Activated CD4-positive, CD25-positive, alpha-beta regulatory T cell treated with anti-CD3 and anti-CD28 coated beads, Interleukin-2, amount 50 U/mL, for 24 hours (primary cell): ENCODE measurements around the gene SELL.
"Not testable (repeated sequence)": the region's sequence is repeated elsewhere in the genome, so short reads cannot be mapped to it uniquely, and the experiment has no call there.

ENCODE experiments used
- ATAC-seq, 2 donors: fragments of 150-1000 bp; cut with Tn5 transposase; one replicate each; pipeline ENCODE4 v1.10.0; 2021; ENCODE audit warnings: mild to moderate bottlenecking in 1 of 2, moderate library complexity in 1 of 2

Gene SELL

DNA sequence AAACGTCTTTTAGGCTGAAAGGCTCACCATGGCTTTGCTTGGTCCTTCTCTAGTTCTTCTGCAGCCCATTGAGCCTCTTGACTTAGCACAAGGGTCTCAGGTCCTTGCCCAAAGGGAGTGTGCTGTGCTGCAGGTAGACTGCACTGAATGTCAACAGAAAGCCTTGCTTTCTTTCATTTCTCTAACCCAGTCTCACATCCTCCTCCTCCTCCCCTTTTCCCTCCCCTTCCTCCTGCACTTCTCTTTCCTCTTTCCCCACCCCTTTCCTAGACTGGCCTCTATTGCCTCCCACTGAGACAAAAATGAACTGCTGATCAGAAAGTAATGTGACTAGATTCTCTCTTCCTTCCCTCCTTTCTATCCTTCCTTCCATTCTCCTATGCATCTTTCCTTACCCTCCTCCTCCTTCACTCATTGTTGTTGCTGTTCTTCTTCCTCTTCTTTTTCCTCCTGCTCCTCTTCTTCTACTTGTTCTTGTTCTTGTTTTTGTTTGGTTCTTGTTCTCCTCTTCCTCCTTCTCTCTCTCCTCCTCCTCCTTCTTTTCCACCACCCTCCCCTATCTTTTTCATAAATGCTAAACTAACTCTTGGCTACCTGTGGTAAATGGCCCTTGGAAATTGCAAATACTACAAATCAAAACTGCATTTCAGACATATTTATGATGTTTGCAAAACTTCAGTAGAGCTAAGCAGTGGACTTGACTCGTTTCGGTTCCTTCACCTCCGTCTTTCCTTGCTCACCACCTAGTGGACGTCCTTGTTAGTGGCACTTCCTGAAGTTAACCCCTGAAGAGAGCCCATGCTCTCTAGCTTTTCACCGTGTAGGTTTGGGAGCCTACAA lies at the start of gene SELL:
Gene SELL (minus strand): TSS at position 152 of the 840 bp plus-strand sequence. CDS start 122 bp downstream, at position 30.
- ATAC-seq: peak; percentile 62 to 68

DNA sequence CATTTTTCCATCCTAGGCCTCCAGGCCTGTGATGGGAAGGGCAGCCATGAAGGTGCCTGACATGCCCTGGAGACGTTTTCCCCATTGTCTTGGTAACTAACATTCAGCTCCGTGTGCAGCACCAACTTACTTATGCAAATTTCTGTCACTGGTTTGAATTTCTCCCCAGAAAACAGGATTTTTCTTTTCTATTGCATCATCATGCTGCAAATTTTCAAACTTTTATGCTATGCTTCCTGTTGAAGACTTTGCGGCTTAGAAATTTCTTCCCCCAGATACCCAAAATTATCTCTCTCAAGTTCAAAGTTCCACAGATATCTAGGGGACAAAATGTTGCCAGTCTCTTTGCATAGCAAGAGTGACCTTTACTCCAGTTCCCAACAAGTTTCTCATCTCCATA lies 47.6 kb upstream of the SELL start:
- ATAC-seq: no peak

DNA sequence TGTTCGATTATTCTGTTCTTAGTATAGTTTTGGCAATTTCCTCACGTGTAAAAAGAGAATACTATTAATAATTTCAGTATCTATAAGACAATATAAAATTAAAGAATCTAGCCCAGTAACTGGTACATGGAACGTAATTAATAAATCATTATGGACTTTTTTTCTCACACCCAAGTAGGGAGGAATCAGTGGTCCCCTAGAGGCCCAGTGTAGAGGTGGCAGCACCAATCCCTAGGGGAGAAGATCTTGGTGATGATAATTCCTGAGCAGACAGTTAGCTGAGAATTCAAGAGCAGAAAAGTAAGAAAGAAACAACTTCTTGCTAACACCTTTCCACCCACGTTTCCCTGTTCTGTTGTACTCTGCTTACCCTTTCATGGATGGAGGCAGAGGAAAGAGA lies 42.1 kb upstream of the SELL start:
- ATAC-seq: no peak

DNA sequence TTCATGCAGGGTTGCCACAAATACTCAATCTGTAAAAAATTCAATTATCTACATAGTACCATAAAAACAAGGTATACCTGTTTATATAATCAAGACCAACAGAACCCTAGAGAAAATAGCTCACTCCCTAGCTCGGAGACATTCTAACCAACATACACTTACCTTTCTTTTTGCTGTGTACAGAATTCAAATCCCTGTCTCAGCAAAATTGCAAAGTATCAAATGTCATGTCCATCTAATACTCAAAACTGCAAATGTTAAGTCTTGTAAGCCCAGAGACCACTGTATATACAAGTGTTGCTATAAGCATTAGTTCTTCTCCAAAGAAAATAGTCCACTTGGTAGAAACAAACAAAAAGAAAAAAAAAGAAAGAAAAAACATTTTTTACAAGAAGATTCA lies 38.6 kb upstream of the SELL start:
- ATAC-seq: no peak

DNA sequence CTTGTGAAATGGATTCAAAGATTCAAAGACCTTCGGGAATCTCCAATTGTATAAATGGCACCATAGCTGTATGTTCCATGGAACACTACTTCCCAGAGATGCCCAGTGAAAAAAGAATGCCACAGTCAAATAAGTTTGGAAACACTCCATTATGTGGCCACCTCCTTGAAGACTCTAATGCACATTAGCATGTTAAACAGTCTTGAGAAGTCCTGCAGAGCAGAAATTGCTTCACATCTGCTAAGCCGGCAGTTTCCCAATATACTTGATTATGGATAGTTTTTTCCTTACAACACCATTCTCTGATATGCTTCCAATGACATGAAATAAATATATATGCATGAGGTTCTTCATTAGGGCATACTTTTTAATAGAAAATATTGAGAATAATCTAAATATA lies 35.1 kb upstream of the SELL start:
- no peak for ATAC-seq

DNA sequence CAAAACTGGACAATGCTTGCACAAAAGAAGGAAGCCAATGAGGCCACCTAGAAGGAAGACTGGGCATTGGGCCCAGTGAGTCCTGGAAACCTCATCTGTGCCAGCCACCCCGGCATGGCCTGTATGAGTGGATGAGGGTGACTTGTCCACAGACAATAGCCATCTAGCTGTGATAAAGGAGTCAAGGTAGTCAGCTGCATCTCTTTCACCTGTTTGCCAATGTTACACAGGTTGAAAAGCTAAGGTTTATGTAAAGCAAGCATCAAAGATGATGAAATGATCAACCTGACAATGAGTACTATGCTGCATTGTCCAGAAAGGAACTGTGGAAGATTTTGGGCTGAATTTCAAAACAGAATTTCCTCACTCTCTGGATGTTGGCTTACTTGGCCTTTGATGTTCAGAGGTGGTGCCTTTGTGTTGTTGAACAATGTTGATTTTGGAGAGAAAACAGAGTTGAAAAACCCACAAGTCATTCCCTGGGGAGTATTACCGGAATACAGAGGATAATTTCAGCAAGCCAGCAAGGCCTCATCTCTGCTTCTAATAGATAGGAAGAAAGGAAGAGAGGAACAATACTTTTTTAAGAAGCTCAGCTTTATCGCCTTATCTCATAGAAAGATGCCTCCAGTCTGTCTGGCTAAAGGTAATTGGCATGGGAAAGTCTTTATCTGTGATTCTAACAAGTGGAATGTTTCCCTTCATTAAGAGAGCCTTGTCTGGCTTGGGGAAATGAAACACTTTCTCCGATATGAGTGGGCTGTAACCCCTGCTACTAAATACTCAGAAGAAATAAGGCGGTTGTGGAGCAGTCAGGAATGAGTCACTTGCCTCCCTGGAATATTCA lies 33.8 kb upstream of the SELL start:
- ATAC-seq: no peak

DNA sequence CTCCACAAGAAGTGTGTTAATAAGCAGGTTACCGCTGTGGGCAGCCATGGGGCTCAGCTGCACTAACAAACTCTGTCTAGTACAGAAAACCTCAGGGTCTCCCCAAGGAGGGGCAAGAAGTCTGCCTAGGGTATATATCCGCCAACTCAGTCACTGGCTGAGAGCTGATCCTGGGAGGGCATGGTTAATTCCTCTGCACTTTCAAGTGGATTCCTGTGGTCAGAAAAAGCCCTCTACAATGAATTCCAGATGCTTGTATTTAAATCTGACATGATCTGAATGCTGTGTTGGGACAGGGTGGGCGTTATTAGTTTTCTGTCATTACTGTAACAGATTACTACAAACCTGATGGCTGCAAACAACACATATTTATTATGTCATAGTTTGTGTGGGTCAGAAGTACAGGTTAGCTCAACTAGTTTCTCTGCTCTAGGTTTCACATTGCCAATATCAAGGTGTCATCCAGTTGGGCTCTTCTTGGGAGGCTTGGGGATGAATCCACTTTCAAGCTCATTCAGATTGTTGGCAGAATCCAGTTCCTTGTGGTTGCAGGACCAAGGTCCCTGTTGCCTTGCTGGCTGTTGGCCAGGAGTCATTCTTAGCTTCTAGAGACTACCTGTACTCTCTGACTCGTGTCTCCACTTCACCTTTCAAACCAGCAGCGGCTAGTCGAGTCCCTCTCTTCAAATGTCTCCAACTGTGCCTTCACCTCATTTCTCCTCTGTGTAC lies 30.4 kb upstream of the SELL start:
- ATAC-seq: no peak

DNA sequence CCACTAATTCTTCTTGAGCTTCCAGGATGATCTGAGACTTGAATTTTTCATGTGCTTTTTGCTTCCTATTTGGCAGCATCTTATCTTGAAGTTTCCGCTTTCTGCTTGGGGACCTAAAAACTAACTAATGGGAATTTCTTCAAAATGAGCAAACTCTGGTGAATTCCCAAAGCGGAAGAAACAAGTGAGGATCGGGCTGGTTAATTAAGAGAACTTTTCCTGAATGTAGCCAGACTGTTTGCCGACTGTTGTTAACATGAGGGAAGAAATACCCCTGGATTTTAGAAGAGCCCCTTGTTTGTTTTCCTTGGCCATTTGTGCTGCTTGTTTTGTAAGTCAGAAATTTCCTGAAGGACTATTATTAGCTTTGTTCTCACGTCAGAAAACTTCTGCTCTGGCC lies 28.6 kb upstream of the SELL start:
- ATAC-seq: no peak

DNA sequence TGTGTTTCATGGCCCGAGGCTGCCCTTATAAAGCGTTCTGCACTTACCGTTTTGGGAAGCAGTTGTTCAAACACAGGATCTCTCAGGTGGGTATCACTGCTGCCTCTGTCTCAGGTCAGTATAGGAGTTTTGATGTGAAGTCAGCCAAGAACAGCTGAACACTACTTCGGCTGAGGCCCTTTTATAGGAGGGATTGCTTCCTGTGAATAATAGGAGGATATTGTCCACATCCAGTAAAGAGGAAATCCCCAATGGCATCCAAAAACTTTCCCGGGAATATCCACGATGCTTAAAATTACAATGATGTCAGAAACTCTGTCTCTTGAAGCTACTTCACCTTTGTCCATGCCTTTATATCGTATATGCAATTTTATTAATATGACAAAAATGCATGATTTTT lies 22.5 kb upstream of the SELL start, which contains the start of gene SELE:
Gene SELE (minus strand): TSS at position 156 of the 400 bp plus-strand sequence. CDS start 467 bp downstream, outside the sequence.
- ATAC-seq: no peak

DNA sequence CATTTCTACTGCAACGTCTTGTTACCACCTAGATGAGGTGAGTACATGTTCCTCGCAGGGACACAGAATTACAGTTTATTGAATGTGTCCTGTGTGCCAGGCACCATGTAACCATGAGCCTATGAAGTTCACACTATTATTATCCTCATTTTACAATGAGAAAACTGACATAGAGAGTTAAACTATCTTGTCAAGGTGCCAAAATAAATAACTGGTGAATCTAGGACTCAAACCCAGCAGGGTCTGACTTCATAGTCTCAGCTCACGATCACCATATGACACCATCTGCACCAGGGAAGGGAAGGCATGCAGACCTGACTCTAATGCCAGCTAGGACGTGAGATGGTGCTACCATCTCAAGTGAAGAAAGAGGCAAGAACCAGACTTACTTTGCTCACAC lies 20.0 kb upstream of the SELL start:
- no peak for ATAC-seq

DNA sequence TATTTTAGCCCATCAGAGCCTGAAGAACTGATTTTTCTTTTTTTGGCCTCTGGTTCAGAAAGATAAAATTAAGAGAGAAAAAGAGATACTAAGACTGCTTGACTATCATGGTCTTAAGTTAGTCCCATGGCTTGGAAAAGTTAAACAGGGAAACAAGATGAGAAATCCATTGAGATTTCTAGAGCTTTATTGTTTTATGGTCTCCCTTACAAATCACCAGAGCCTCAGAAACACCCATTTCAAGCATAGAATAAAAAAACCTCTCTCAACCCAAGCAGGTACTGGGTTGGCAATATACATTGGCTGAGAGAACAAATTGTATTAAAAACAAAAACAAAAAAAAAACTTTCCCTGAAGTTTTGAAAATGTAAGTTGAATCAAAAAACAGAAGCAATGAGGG lies 18.6 kb upstream of the SELL start:
- no peak for ATAC-seq

DNA sequence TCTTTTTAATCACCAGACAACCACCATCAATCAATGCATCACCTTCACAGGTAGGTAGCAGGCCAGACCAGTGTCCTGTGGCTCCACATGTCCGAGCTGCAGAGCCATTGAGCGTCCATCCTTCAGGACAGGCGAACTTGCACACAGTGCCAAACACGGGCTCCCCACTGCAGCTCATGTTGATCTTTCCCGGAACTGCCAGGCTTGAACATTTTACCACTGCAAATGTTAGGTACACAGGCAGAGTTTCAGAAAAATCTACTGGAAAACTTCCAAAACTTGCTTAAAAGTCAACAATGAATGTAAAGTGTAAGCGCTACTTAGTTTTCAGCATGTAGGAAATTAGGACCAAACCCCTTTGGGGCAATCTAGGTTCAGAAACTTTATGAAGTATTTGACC lies 15.9 kb upstream of the SELL start:
- ATAC-seq: no peak

DNA sequence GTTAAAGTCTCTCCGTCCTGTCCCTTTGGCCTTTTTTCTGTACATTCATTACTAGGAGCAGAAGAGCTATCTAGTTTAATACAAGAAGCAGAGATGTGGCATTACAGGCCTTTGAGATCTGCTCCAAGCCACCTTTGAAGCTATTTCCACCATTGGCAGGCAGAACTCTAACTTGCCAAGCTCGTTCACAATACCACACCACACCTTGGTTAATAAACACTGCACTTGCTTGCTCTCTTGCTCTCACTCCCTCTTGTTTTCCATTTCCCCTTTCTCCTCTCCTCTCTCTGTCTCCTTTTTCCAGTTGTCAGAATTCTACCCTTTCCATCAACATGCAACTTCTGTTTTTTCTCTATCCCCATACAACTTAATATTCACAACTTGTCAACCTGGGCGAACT lies 15.4 kb upstream of the SELL start:
- no peak for ATAC-seq

DNA sequence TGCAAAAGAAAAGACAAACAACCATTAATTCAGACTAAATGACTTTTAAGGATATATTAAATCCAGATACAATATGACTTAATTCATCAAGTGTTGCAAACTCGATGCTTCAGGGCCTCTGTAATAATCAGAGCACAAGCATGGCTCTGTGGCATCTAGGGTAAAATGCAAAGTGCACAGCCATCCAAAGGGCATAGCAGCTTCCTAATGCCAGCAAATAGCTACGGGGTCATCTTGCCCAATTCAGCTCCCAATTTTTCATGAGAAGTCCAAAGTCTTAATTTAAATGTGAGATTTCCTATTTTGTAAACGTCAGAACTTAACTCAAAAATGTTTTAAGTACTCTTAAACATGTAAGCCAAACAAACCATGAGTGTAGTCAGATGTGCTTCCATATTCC lies 14.5 kb upstream of the SELL start:
- ATAC-seq: no peak

DNA sequence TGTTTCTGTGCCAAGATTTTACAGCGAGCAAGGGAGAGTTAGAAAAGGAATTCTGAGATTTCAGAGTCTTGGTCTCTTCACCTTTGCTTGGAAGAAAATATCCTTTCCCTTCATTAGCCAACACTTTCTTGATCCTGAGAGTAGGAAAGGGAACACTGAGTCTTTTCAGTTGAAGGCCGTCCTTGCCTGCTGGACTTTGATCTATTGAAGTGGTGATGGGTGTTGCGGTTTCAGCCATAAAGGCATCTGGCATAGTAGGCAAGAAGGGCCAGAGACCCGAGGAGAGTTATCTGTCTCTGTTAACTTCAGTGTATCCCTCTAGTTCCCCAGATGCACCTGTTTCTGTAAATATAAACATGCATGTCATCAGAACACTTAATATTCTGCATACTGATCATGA lies 12.7 kb upstream of the SELL start:
- ATAC-seq: no peak

DNA sequence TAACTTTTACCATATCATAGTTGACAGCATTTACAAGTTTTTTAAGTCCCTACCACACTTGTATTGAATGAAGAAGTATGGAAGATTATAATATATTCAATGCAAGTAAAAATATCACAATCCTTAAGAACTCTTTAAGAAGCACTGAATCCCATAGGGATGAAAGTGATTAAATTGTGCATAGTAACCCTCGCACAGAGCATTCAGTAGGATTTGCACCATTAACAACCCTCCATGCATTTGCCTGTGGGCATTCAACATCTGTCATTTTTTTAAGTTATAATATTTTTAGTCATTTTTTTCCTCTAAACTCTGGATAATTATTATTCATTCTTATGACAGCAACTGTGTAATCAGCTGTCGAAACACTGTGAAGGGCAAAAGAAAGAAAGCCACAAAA lies 12.3 kb upstream of the SELL start:
- no peak for ATAC-seq

DNA sequence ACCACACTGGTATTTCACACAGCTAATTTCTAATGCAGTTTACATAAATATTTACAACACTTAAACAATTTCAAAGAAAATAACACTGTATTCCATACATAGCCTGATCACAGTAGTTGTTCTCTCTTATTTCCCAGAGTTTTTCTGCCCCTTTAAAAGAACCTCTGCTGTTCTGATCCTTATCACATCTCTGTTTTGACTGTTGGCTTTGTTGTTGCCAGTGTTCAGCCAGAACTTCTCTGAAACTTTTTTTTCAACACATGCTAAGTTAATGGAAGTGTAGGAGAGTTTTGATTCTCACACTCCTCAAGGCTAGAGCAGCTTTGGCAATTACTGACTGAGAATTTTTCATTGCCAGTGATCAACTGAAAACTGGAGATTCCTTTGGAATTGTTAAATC lies 11.4 kb upstream of the SELL start:
- ATAC-seq: no peak

DNA sequence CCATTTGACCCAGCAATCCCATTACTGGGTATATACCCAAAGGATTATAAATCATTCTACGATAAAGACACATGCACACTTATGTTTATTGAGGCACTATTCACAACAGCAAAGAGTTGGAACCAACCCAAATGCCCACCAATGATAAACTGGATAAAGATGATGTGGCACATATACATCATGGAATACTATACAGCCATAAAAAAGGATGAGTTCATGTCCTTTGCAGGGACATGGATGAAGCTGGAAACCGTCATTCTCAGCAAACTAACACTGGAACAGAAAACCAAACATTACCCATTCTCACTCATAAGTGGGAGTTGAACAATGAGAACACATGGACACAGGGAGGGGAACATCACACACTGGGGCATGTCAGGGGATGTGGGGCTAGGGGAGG lies 3.7 kb upstream of the SELL start:
- ATAC-seq: not testable (repeated sequence)

DNA sequence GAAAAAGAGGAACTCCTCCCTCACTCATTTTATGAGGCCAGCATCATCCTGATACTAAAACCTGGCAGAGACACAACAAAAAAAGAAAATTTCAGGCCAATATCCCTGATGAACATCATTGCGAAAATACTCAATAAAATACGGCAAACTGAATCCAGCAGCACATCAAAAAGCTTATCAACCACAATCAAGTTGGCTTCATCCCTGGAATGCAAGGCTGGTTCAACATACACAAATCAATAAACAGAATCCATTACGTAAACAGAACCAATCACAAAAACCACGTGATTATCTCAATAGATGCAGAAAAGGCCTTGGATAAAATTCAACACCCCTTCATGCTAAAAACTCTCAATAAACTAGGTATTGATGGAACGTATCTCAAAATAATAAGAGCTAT lies 1.7 kb upstream of the SELL start:
- not testable (repeated sequence) for ATAC-seq

DNA sequence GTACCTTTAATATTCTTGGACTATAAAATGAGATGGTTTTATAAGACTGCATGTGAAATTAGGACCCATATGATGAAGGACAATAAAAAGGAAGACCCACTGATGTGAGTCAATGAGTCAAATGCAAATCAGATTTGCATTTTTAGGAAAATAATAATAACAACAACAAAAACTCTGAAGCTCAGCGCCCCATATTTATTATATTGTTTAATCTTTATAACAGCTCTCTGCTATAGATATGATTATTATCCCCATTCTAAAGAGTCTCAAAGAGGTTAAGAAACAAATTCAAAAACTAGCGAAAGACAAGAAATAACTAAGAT lies 850 bp upstream of the SELL start:
- no peak for ATAC-seq

DNA sequence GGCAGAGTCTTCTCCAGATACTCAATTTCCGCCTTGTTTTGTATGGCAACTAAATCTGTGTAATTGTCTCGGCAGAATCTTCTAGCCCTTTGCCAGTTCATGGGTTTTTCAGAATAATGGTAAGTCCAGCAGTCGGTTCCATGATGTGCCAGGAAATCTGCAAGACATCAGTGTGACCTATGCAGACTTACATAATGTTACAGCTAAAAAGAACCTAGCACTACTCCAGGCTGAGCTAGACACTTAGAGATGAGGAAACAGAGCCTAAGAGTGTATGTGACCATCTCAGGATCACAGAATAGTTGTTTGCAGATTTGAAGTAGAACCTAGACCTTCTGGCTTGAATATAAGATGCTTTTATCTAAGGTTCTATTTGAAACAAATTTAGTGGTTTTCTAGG lies 2.8 kb downstream of the SELL start:
- ATAC-seq: no peak

DNA sequence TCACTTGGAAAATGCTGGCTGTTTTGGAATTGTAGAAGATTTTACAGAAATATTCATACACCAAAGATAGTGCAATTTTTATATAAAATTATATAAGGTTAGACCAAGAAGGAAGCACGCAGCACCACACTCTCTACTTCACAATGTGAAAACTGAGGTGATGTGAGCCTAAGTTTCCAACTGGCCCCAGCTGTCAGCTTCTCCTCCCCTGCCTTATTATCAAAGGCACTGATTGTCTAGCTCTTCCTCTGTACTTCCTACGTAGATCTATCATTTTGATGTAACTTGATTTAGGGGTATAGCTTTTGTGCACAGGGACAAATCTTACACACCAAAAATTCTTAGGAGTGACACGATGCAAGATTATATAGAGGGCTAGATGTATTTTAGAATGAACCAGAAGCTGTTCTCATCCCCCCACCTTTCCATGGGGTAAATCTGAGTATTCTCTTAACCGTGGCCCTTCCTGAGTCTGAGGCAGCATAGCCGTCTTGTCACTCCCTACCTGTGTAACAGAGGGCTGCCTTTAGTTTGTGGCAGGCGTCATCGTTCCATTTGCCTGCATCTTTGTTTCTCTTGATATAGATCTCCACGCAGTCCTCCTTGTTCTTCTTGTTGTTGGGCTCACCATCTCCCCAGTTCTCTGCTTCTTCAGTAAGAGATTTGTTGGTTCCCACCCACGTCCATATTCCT lies 3.4 kb downstream of the SELL start:
- peak; percentile 14 to 24 for ATAC-seq

DNA sequence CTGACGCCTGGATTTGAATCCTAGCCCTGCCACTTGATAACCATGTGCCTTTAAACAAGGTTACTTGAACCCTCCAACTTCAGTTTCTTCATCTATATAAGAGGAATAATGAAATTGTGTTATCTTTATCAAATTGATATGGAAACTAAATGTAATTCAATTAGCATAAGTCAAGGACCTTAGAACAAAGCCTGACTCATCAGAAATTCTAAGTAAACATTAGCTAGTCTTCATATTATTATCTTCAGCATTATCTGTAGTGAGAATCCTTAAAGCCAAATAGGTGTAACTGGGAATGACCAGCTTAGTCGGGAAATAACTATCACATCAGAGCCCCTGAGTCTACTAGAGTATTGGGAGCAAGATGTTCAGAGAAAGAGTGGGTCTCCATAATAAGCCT lies 6.6 kb downstream of the SELL start:
- peak; percentile 19 to 27 for ATAC-seq
